Measurements from ENCODE around the gene DHDH.

The DHDH gene

GRCh38 chr19:48961051-48961649 is 27.7 kb downstream of the DHDH start:
- no peak for DNase-seq (ENCODE audit: low read depth, low spot score)
- H3K4me3 ChIP-seq (ENCODE audit: insufficient read length, low read depth) = no peak overlapping the region
- H3K9ac ChIP-seq (ENCODE audit: insufficient read length, low read depth) = no peak overlapping the region
- TF ChIP-seq YY1 (IDR thresholded peaks at IDR 0.05; ENCODE audit: insufficient read depth, insufficient read length) = no peak
- TF ChIP-seq ZNF274 (IDR thresholded peaks at IDR 0.05; ENCODE audit: low read depth, low read length) = no peak
- TF ChIP-seq SUZ12 (IDR thresholded peaks at IDR 0.05; ENCODE audit: extremely low read depth, insufficient read depth, insufficient read length) = no peak
- no peaks in the 10 kb centered on the region; the same call in 1 of the 2 replicates for H3K9me3 ChIP-seq (ENCODE audit: insufficient read depth, low read length)
- no peaks in the 10 kb centered on the region for H3K27me3 ChIP-seq (ENCODE audit: insufficient read depth, insufficient read length)
- H3K4me1 ChIP-seq (ENCODE audit: insufficient read depth, insufficient read length) = peaks cover 3% of the 10 kb centered on the region
- peaks cover 40% of the 10 kb centered on the region for H3K36me3 ChIP-seq (ENCODE audit: insufficient read depth, insufficient read length, low read length)

GRCh38 chr19:48961673-48962028 is 28.2 kb downstream of the DHDH start:
- H3K9ac ChIP-seq (ENCODE audit: insufficient read length, low read depth) = no peak overlapping the region
- no peaks in the 10 kb centered on the region; the same call in 1 of the 2 replicates for H3K9me3 ChIP-seq (ENCODE audit: insufficient read depth, low read length)
- no peak for DNase-seq (ENCODE audit: low read depth, low spot score)
- H3K4me3 ChIP-seq (ENCODE audit: insufficient read length, low read depth) = no peak overlapping the region
- no peak for TF ChIP-seq YY1 (IDR thresholded peaks at IDR 0.05; ENCODE audit: insufficient read depth, insufficient read length)
- TF ChIP-seq ZNF274 (IDR thresholded peaks at IDR 0.05; ENCODE audit: low read depth, low read length) = no peak
- TF ChIP-seq SUZ12 (IDR thresholded peaks at IDR 0.05; ENCODE audit: extremely low read depth, insufficient read depth, insufficient read length) = no peak
- no peaks in the 10 kb centered on the region for H3K27me3 ChIP-seq (ENCODE audit: insufficient read depth, insufficient read length)
- peaks cover 41% of the 10 kb centered on the region for H3K36me3 ChIP-seq (ENCODE audit: insufficient read depth, insufficient read length, low read length)
- peaks cover 1% of the 10 kb centered on the region for H3K4me1 ChIP-seq (ENCODE audit: insufficient read depth, insufficient read length)

GRCh38 chr19:48962029-48962848 is 28.7 kb downstream of the DHDH start:
- H3K4me1 ChIP-seq (ENCODE audit: insufficient read depth, insufficient read length) = peaks cover 1% of the 10 kb centered on the region
- H3K36me3 ChIP-seq (ENCODE audit: insufficient read depth, insufficient read length, low read length) = peaks cover 41% of the 10 kb centered on the region
- no peak for DNase-seq (ENCODE audit: low read depth, low spot score)
- H3K4me3 ChIP-seq (ENCODE audit: insufficient read length, low read depth) = no peak overlapping the region
- no peaks in the 10 kb centered on the region for H3K27me3 ChIP-seq (ENCODE audit: insufficient read depth, insufficient read length)
- H3K9ac ChIP-seq (ENCODE audit: insufficient read length, low read depth) = peak overlapping the region; percentile 44
- no peaks in the 10 kb centered on the region; the same call in 1 of the 2 replicates for H3K9me3 ChIP-seq (ENCODE audit: insufficient read depth, low read length)
- TF ChIP-seq ZNF274 (IDR thresholded peaks at IDR 0.05; ENCODE audit: low read depth, low read length) = no peak
- no peak for TF ChIP-seq YY1 (IDR thresholded peaks at IDR 0.05; ENCODE audit: insufficient read depth, insufficient read length)
- TF ChIP-seq SUZ12 (IDR thresholded peaks at IDR 0.05; ENCODE audit: extremely low read depth, insufficient read depth, insufficient read length) = no peak

- no peaks in the 10 kb centered on the region; the same call in 1 of the 2 replicates for H3K9me3 ChIP-seq (ENCODE audit: insufficient read depth, low read length)
- H3K36me3 ChIP-seq (ENCODE audit: insufficient read depth, insufficient read length, low read length) = peaks cover 36% of the 10 kb centered on the region
- no peaks in the 10 kb centered on the region for H3K27me3 ChIP-seq (ENCODE audit: insufficient read depth, insufficient read length)
- peak overlapping the region; percentile 44 for H3K9ac ChIP-seq (ENCODE audit: insufficient read length, low read depth)
- DNase-seq (ENCODE audit: low read depth, low spot score) = no peak
- peaks cover 1% of the 10 kb centered on the region for H3K4me1 ChIP-seq (ENCODE audit: insufficient read depth, insufficient read length)
- TF ChIP-seq YY1 (IDR thresholded peaks at IDR 0.05; ENCODE audit: insufficient read depth, insufficient read length) (no peak), SUZ12 (IDR thresholded peaks at IDR 0.05; ENCODE audit: extremely low read depth, insufficient read depth, insufficient read length) (no peak), ZNF274 (IDR thresholded peaks at IDR 0.05; ENCODE audit: low read depth, low read length) (no peak)
- no peak overlapping the region for H3K4me3 ChIP-seq (ENCODE audit: insufficient read length, low read depth)
These were observed 29.3 kb downstream of the DHDH start for GRCh38 chr19:48962849-48963165.

- peaks cover 1% of the 10 kb centered on the region for H3K4me1 ChIP-seq (ENCODE audit: insufficient read depth, insufficient read length)
- no peaks in the 10 kb centered on the region; the same call in 1 of the 2 replicates for H3K9me3 ChIP-seq (ENCODE audit: insufficient read depth, low read length)
- peak overlapping the region; percentile 58 for H3K4me3 ChIP-seq (ENCODE audit: insufficient read length, low read depth)
- DNase-seq (ENCODE audit: low read depth, low spot score) = no peak
- H3K9ac ChIP-seq (ENCODE audit: insufficient read length, low read depth) = peak overlapping the region; percentile 97
- peaks cover 38% of the 10 kb centered on the region for H3K36me3 ChIP-seq (ENCODE audit: insufficient read depth, insufficient read length, low read length)
- H3K27me3 ChIP-seq (ENCODE audit: insufficient read depth, insufficient read length) = no peaks in the 10 kb centered on the region
- TF ChIP-seq YY1 (IDR thresholded peaks at IDR 0.05; ENCODE audit: insufficient read depth, insufficient read length) (no peak), SUZ12 (IDR thresholded peaks at IDR 0.05; ENCODE audit: extremely low read depth, insufficient read depth, insufficient read length) (no peak), ZNF274 (IDR thresholded peaks at IDR 0.05; ENCODE audit: low read depth, low read length) (no peak)
These were observed 30.1 kb downstream of the DHDH start for GRCh38 chr19:48963371-48964204.

- H3K27me3 ChIP-seq (ENCODE audit: insufficient read depth, insufficient read length) = no peaks in the 10 kb centered on the region
- no peaks in the 10 kb centered on the region; the same call in 1 of the 2 replicates for H3K9me3 ChIP-seq (ENCODE audit: insufficient read depth, low read length)
- no peak for DNase-seq (ENCODE audit: low read depth, low spot score)
- TF ChIP-seq ZNF274 (IDR thresholded peaks at IDR 0.05; ENCODE audit: low read depth, low read length) = no peak
- no peak for TF ChIP-seq SUZ12 (IDR thresholded peaks at IDR 0.05; ENCODE audit: extremely low read depth, insufficient read depth, insufficient read length)
- no peak for TF ChIP-seq YY1 (IDR thresholded peaks at IDR 0.05; ENCODE audit: insufficient read depth, insufficient read length)
- H3K4me3 ChIP-seq (ENCODE audit: insufficient read length, low read depth) = peak overlapping the region; percentile 58
- peaks cover 1% of the 10 kb centered on the region for H3K4me1 ChIP-seq (ENCODE audit: insufficient read depth, insufficient read length)
- peak overlapping the region; percentile 97 for H3K9ac ChIP-seq (ENCODE audit: insufficient read length, low read depth)
- peaks cover 46% of the 10 kb centered on the region for H3K36me3 ChIP-seq (ENCODE audit: insufficient read depth, insufficient read length, low read length)
These were observed 30.9 kb downstream of the DHDH start for GRCh38 chr19:48964205-48965039.
